HepG2 (cell line): ENCODE measurements around the gene SLC11A1. TPM values are rescaled to one million over a fixed set of nuclear protein-coding genes. Genes with fewer than 3 reads are reported as not detected.

Source experiments
- ATAC-seq: fragments of 200-7000 bp; cut with Tn5 transposase; 3 replicates; pipeline ENCODE4 v1.9.1; 2020; ENCODE audit warnings: mild to moderate bottlenecking, moderate library complexity
- BruUV-seq: library from RNA; stranded (reverse); fragments of 400-500 nt; replicated peaks from 2 replicates; lab custom pipeline; 2021; lab: Mats Ljungman, UMichigan
- CTCF ChIA-PET: fragments of 300-600 bp; formaldehyde crosslinking; extraction: SDS; loops from one replicate; lab custom pipeline; 2021; ENCODE audit warnings: low total read pairs, inconsistent platforms, low intra/inter-chr PET ratio; lab: Yijun Ruan, JAX
- POLR2A ChIA-PET: fragments of 350-600 bp; sonication (Branson Sonifier 250); formaldehyde crosslinking; loops from one replicate; lab custom pipeline; 2020; ENCODE audit warnings: antibody characterized with exemption, inconsistent platforms; lab: Yijun Ruan, JAX
- DNase-seq: peaks from one replicate; pipeline ENCODE4 v3.0.0-alpha.2; 2015; ENCODE audit warnings: low spot score
- FAIRE-seq: peaks from 3 replicates; lab custom pipeline; 2011; peaks lifted over from hg19 to GRCh38; lab: Jason Lieb, UNC
- H2AFZ ChIP-seq: one replicate; pipeline ENCODE4 v1.6.1; 2011; ENCODE audit warnings: low read length, inconsistent platforms
- H3K27ac ChIP-seq: fragments of 300-600 bp; 3 replicates; pipeline ENCODE4 v1.8.0; 2011; ENCODE audit warnings: mixed run types, mild to moderate bottlenecking, mixed read lengths, low read length, inconsistent platforms; ENCODE audit not compliant: insufficient read depth; ENCODE audit errors: extremely low read length
- H3K27me3 ChIP-seq, 2 experiments: fragments of 200-600 bp in 1 of 2; 2 replicates in 1 of 2; 3 replicates in 1 of 2; pipeline versions ENCODE4 v1.6.0 to v1.8.0; 2011; ENCODE audit warnings: low read length in 2 of 2, mild to moderate bottlenecking in 2 of 2, moderate library complexity in 2 of 2, inconsistent platforms in 1 of 2; ENCODE audit not compliant: insufficient read depth in 2 of 2, control insufficient read depth in 1 of 2
- H3K36me3 ChIP-seq, 2 experiments: fragments of 200-600 bp in 1 of 2; replicated peaks in 1 of 2; 2 replicates in 1 of 2; 3 replicates in 1 of 2; pipeline versions ENCODE4 v1.5.1 to v1.8.0; 2011; ENCODE audit warnings: low read length in 2 of 2, inconsistent platforms in 1 of 2; ENCODE audit not compliant: insufficient read depth in 2 of 2, control insufficient read depth in 1 of 2
- H3K4me1 ChIP-seq: 2 replicates; pipeline ENCODE4 v1.5.1; 2012; ENCODE audit warnings: low read length, inconsistent platforms; ENCODE audit not compliant: insufficient read depth
- H3K4me2 ChIP-seq: 2 replicates; pipeline ENCODE4 v1.6.0; 2011; ENCODE audit warnings: low read depth, low read length, inconsistent platforms
- H3K4me3 ChIP-seq, 3 experiments: fragments of 200-600 bp in 1 of 3; sonication (generic), shearing (Covaris generic) in 1 of 3; replicated peaks in 1 of 3; 2 replicates each; pipeline ENCODE4 v1.5.1; 2011 to 2016; ENCODE audit warnings: low read length in 3 of 3, inconsistent platforms in 2 of 3, low read depth in 2 of 3, mild to moderate bottlenecking in 2 of 3, control low read depth in 1 of 3, mixed read lengths in 1 of 3; ENCODE audit not compliant: insufficient read depth in 1 of 3
- H3K79me2 ChIP-seq: one replicate; pipeline ENCODE4 v1.6.1; 2011; ENCODE audit warnings: low read length, inconsistent platforms; ENCODE audit not compliant: insufficient read depth
- H3K9ac ChIP-seq: 2 replicates; pipeline ENCODE4 v1.6.0; 2011; ENCODE audit warnings: mild to moderate bottlenecking, low read depth, low read length, inconsistent platforms; ENCODE audit not compliant: insufficient read depth
- H3K9me3 ChIP-seq: 2 replicates; pipeline ENCODE4 v1.5.1; 2012; ENCODE audit warnings: mild to moderate bottlenecking, low read length
- H4K20me1 ChIP-seq: 2 replicates; pipeline ENCODE4 v1.6.0; 2011; ENCODE audit warnings: inconsistent platforms, mild to moderate bottlenecking, low read length, moderate library complexity; ENCODE audit not compliant: insufficient read depth
- AHR ChIP-seq: IDR thresholded peaks from 2 replicates; pipeline ENCODE4 v1.6.1; 2018; ENCODE audit warnings: missing genetic modification reagents, missing compliant biosample characterization
- BORCS8-MEF2B ChIP-seq: sonication (generic); formaldehyde crosslinking; IDR thresholded peaks from 2 replicates; pipeline ENCODE4 v1.8.0; 2022; ENCODE audit warnings: mild to moderate bottlenecking, missing genetic modification reagents
- ETV5 ChIP-seq: IDR thresholded peaks from 2 replicates; pipeline ENCODE4 v1.6.1; 2018; ENCODE audit warnings: missing biosample characterization, missing genetic modification reagents, inconsistent platforms, borderline replicate concordance
- KMT2B ChIP-seq: IDR thresholded peaks from 2 replicates; pipeline ENCODE4 v1.6.1; 2016; ENCODE audit warnings: missing genetic modification reagents, missing compliant biosample characterization
- POLR2A ChIP-seq, 2 experiments: IDR thresholded peaks; 2 replicates each; pipeline ENCODE4 v1.6.1; 2011; ENCODE audit warnings: low read depth in 2 of 2, low read length in 2 of 2, mild to moderate bottlenecking in 1 of 2, moderate library complexity in 1 of 2; ENCODE audit not compliant: insufficient read depth in 1 of 2
- RBM22 ChIP-seq: fragments of 200-400 bp; formaldehyde crosslinking; optimal IDR thresholded peaks from 2 replicates; pipeline ENCODE3; 2017; ENCODE audit warnings: mild to moderate bottlenecking, low read length, moderate library complexity
- SP2 ChIP-seq: sonication (generic); formaldehyde crosslinking; IDR thresholded peaks from 2 replicates; pipeline ENCODE4 v1.5.1; 2020; ENCODE audit warnings: mild to moderate bottlenecking, missing genetic modification reagents
- ZFP62 ChIP-seq: sonication (generic); formaldehyde crosslinking; IDR thresholded peaks from 2 replicates; pipeline ENCODE4 v1.4.0; 2020; ENCODE audit warnings: missing genetic modification reagents
- ZFP82 ChIP-seq: sonication (generic); formaldehyde crosslinking; IDR thresholded peaks from 2 replicates; pipeline ENCODE4 v1.5.1; 2020; ENCODE audit warnings: mild to moderate bottlenecking, missing genetic modification reagents, borderline replicate concordance
- ZNF160 ChIP-seq: sonication (generic); formaldehyde crosslinking; IDR thresholded peaks from 2 replicates; pipeline ENCODE4 v1.8.0; 2022; ENCODE audit warnings: mild to moderate bottlenecking, inconsistent platforms, missing genetic modification reagents
- ZNF33B ChIP-seq: sonication (generic); formaldehyde crosslinking; IDR thresholded peaks from 2 replicates; pipeline ENCODE4 v1.5.1; 2020; ENCODE audit warnings: mild to moderate bottlenecking, missing genetic modification reagents
- ZNF441 ChIP-seq: sonication (generic); formaldehyde crosslinking; IDR thresholded peaks from 2 replicates; pipeline ENCODE4 v1.7.0; 2021; ENCODE audit warnings: missing genetic modification reagents, borderline replicate concordance
- ZNF577 ChIP-seq: sonication (generic); formaldehyde crosslinking; IDR thresholded peaks from 2 replicates; pipeline ENCODE4 v1.4.0; 2020; ENCODE audit warnings: mild to moderate bottlenecking, low read depth, missing genetic modification reagents, borderline replicate concordance
- ZNF713 ChIP-seq: sonication (generic); formaldehyde crosslinking; IDR thresholded peaks from 2 replicates; pipeline ENCODE4 v1.4.0; 2020; ENCODE audit warnings: mild to moderate bottlenecking, missing genetic modification reagents
- WGBS: methylation state at CpG from one replicate; pipeline ENCODE4 v1.1.6; 2017; ENCODE audit warnings: low lambda C conversion rate; 5-methylcytosine and 5-hydroxymethylcytosine counted together
- in situ Hi-C: cut with HindIII; loops from 2 replicates; pipeline ENCODE4 v1.10.0; 2017; ENCODE audit warnings: low pct_unique_long_range_greater_than_20kb; ENCODE audit not compliant: extremely low pct_ligation_motif_present
- intact Hi-C: fragments of 100-400 bp; cut with micrococcal nuclease; formaldehyde crosslinking; loops from one replicate; pipeline ENCODE4 v1.10.0; 2022; ENCODE audit not compliant: unreplicated experiment
- polyA plus RNA-seq, 8 experiments: library from polyadenylated mRNA; depleted of rRNA in 3 of 8; stranded (reverse) in 7 of 8; unstranded in 1 of 8; fragments of >200 nt; fragmentation: Illumina TruSeq in 4 of 8; extraction: Trizol in 4 of 8; gene quantifications; 2 replicates each; pipeline versions ENCODE4 v1.2.1 to v1.2.3, GENCODE V29; 2011 to 2016; ENCODE audit warnings: low read depth in 4 of 8, missing spikeins in 1 of 8, mixed read lengths in 1 of 8; ENCODE audit not compliant: insufficient read depth in 1 of 8
- total RNA-seq, 5 experiments: library from RNA; depleted of rRNA; stranded (reverse); fragments of >200 nt; fragmentation: Illumina TruSeq; extraction: Trizol; gene quantifications; 2 replicates each; pipeline ENCODE4 v1.2.3, GENCODE V29; 2016; ENCODE audit warnings: low read depth in 1 of 5
- TF ChIP-seq, protein P1 (sequence below): IDR thresholded peaks from 2 replicates; pipeline ENCODE4 v1.6.1; 2016; ENCODE audit warnings: control low read depth
- TF ChIP-seq, protein P2 (sequence below): sonication (generic); formaldehyde crosslinking; IDR thresholded peaks from 2 replicates; pipeline ENCODE4 v1.5.0; 2020; ENCODE audit warnings: missing genetic modification reagents
- TF ChIP-seq, protein P3 (sequence below): sonication (generic); formaldehyde crosslinking; IDR thresholded peaks from 2 replicates; pipeline ENCODE4 v1.4.0; 2020; ENCODE audit warnings: missing genetic modification reagents

The SLC11A1 gene
- total and polyA plus RNA-seq, 2 of the 13 experiments (the other 11 are each of a cell fraction or from before 2014, with no cell fraction given), result 0.33 to 2.3 TPM

DNA sequence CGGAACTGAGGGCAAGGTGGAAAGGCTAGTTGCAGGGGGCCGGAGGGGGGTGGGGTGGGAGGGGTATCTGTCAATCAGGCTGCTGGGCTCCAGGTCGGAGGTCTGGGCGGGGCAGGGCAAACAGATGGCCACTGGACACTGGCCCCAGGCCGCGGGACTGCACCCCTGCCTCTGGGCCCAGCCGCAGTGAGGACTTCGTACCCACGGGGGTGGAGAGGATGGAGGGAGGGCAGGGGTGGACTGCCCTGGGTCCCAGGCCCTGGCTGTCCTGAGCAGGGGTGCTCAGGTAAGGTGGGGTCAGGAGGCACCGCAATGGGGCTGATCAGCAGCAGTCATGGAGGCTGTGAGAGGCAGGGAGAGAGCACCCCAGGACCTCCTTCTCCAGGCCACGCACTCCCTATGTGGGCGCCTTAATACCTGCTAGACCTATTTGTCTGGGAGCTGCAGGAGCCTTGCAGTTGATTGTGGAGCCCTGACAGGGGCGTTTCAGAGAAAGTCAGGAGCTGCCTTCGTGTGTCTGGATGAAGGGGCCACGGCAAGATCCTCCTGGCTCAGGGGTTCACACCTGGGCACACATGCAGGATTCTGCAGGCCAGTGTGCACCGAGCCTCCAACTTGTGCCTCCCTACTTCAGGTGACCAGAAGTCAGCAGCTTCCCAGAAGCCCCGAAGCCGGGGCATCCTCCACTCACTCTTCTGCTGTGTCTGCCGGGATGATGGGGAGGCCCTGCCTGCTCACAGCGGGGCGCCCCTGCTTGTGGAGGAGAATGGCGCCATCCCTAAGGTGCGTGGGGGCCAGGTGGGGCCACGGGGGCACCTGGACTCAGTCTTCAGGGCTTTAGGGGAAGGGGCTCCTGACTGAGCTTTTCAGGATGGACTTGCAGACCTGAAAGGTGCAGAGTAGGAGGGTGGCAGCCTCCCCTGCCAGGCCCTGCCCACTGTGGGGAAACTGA is 19.1 kb downstream of the SLC11A1 start:
- intact Hi-C loops, result no loop called here
- H3K27ac ChIP-seq, result peak overlapping the region; percentile 99
- TF ChIP-seq POLR2A (IDR thresholded peaks at IDR 0.05; ENCODE audit: insufficient read depth in 1 of 2, low read depth in 2 of 2, low read length in 2 of 2) (peak in 1 of 2 experiments; percentile 63; a peak in 2 of 4 replicates), ETV5 (CRISPR knock-in tag) (peak; percentile 83; the same call in 1 of the 2 replicates), ZNF713 (no peak), ZFP62 (CRISPR knock-in tag) (no peak), ZNF160 (CRISPR knock-in tag) (peak; percentile 17; the same call in 1 of the 2 replicates), ZNF441 (CRISPR knock-in tag) (no peak; the same call in 1 of the 2 replicates), RBM22 (peak; percentile 62), SP2 (CRISPR knock-in tag) (no peak), ZNF577 (CRISPR knock-in tag) (no peak), BORCS8-MEF2B (CRISPR knock-in tag) (no peak; the same call in 1 of the 2 replicates), AHR (no peak), ZNF33B (CRISPR knock-in tag) (no peak), KMT2B (CRISPR knock-in tag) (peak; percentile 48; the same call in 1 of the 2 replicates), ZFP82 (CRISPR knock-in tag) (no peak)
- TF ChIP-seq, protein P1, sequence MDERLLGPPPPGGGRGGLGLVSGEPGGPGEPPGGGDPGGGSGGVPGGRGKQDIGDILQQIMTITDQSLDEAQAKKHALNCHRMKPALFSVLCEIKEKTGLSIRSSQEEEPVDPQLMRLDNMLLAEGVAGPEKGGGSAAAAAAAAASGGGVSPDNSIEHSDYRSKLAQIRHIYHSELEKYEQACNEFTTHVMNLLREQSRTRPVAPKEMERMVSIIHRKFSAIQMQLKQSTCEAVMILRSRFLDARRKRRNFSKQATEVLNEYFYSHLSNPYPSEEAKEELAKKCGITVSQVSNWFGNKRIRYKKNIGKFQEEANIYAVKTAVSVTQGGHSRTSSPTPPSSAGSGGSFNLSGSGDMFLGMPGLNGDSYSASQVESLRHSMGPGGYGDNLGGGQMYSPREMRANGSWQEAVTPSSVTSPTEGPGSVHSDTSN (CRISPR knock-in tag), result peak; percentile 79
- TF ChIP-seq, protein P2, sequence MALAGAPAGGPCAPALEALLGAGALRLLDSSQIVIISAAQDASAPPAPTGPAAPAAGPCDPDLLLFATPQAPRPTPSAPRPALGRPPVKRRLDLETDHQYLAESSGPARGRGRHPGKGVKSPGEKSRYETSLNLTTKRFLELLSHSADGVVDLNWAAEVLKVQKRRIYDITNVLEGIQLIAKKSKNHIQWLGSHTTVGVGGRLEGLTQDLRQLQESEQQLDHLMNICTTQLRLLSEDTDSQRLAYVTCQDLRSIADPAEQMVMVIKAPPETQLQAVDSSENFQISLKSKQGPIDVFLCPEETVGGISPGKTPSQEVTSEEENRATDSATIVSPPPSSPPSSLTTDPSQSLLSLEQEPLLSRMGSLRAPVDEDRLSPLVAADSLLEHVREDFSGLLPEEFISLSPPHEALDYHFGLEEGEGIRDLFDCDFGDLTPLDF (CRISPR knock-in tag), result no peak
- TF ChIP-seq, protein P3, sequence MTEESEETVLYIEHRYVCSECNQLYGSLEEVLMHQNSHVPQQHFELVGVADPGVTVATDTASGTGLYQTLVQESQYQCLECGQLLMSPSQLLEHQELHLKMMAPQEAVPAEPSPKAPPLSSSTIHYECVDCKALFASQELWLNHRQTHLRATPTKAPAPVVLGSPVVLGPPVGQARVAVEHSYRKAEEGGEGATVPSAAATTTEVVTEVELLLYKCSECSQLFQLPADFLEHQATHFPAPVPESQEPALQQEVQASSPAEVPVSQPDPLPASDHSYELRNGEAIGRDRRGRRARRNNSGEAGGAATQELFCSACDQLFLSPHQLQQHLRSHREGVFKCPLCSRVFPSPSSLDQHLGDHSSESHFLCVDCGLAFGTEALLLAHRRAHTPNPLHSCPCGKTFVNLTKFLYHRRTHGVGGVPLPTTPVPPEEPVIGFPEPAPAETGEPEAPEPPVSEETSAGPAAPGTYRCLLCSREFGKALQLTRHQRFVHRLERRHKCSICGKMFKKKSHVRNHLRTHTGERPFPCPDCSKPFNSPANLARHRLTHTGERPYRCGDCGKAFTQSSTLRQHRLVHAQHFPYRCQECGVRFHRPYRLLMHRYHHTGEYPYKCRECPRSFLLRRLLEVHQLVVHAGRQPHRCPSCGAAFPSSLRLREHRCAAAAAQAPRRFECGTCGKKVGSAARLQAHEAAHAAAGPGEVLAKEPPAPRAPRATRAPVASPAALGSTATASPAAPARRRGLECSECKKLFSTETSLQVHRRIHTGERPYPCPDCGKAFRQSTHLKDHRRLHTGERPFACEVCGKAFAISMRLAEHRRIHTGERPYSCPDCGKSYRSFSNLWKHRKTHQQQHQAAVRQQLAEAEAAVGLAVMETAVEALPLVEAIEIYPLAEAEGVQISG (CRISPR knock-in tag), result peak; percentile 87

More for the DNA sequence above, 19.1 kb downstream of the SLC11A1 start:
- peaks cover 24 to 38% of the 10 kb centered on the region in 2 experiments; a peak in 4 of 5 replicates for H3K36me3 ChIP-seq
- ChIA-PET CTCF (no interaction called here), POLR2A (interaction anchor here (0.6 to 2.9 kb wide), 22 partner anchors 11 to 986 kb away, joined by 3 to 26 read pairs (median 8); partner anchors contain the start of genes AAMP, CATIP, DNPEP and PNKD)
- H3K4me1 ChIP-seq, result peaks cover 58% of the 10 kb centered on the region
- peak overlapping the region; percentile 95 for H3K9ac ChIP-seq
- H3K4me3 ChIP-seq, result peak overlapping the region; percentile 85 to 97 (median 92)
- ATAC-seq (peak; percentile 51), DNase-seq (peak; percentile 95), FAIRE-seq (peak; percentile 79)
- H2AFZ ChIP-seq, result no peak overlapping the region
- H3K4me2 ChIP-seq, result peak overlapping the region; percentile 98
- H3K79me2 ChIP-seq, result peaks cover 49% of the 10 kb centered on the region
- 14% methylated on average over 13 of the region's 24 CpGs for WGBS
- no TSS peak for BruUV-seq
- in situ Hi-C loops, result no loop called here
- no peaks in the 10 kb centered on the region; the same call in 1 of the 2 replicates for H4K20me1 ChIP-seq
- H3K27me3 ChIP-seq, result no peaks in the 10 kb centered on the region; a peak in 1 of 5 replicates
- H3K9me3 ChIP-seq, result no peaks in the 10 kb centered on the region
